GM23338 (cell line): ENCODE measurements around the gene OR2F1.

Experiments
- EZH2phosphoT487 ChIP-seq: fragments of 200-600 bp; sonication (generic); IDR thresholded peaks from one replicate; pipeline ENCODE4 v1.8.1; 2018; ENCODE audit warnings: antibody characterized with exemption; ENCODE audit not compliant: unreplicated experiment
- POLR2AphosphoS5 ChIP-seq: IDR thresholded peaks from 2 replicates; pipeline ENCODE4 v1.6.1; 2016; ENCODE audit warnings: antibody characterized with exemption, low read depth
- TF ChIP-seq, protein P1 (sequence below), 2 experiments: fragments of 200-600 bp in 1 of 2; sonication (generic) in 1 of 2; conservative IDR thresholded peaks; 2 replicates each; pipeline versions ENCODE4 v1.5.1 to v1.6.1; 2016 to 2017; ENCODE audit warnings: antibody characterized with exemption in 2 of 2, low read depth in 2 of 2, mild to moderate bottlenecking in 2 of 2, moderate library complexity in 1 of 2
- TF ChIP-seq, protein P2 (sequence below): IDR thresholded peaks from one replicate; pipeline ENCODE4 v1.6.1; 2018; ENCODE audit warnings: antibody characterized with exemption; ENCODE audit not compliant: unreplicated experiment

DNA sequence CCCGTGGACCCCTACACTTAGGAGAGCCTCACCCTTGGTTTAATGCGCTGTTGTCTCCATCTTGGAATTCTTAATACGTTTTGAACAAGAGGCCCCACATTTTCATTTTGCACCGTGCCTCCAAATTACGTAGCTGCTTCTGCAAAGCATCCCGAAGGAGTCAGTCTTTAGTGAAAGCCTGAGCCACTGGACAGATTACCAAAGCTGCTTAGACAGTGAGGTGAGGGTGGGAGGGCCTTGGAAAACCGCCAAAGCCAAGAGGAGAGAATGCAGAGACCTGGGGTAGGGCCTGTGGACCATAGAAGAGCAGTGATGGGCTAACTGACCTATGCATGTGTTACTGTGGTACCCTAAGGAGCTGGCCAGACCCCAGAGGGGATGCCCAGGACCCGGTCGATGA is 48.5 kb upstream of the OR2F1 start:
- TF ChIP-seq, protein P1, sequence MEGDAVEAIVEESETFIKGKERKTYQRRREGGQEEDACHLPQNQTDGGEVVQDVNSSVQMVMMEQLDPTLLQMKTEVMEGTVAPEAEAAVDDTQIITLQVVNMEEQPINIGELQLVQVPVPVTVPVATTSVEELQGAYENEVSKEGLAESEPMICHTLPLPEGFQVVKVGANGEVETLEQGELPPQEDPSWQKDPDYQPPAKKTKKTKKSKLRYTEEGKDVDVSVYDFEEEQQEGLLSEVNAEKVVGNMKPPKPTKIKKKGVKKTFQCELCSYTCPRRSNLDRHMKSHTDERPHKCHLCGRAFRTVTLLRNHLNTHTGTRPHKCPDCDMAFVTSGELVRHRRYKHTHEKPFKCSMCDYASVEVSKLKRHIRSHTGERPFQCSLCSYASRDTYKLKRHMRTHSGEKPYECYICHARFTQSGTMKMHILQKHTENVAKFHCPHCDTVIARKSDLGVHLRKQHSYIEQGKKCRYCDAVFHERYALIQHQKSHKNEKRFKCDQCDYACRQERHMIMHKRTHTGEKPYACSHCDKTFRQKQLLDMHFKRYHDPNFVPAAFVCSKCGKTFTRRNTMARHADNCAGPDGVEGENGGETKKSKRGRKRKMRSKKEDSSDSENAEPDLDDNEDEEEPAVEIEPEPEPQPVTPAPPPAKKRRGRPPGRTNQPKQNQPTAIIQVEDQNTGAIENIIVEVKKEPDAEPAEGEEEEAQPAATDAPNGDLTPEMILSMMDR (conservative IDR thresholded peaks at IDR 0.05; ENCODE audit: low read depth in 2 of 2) = no peak
- TF ChIP-seq, protein P2, sequence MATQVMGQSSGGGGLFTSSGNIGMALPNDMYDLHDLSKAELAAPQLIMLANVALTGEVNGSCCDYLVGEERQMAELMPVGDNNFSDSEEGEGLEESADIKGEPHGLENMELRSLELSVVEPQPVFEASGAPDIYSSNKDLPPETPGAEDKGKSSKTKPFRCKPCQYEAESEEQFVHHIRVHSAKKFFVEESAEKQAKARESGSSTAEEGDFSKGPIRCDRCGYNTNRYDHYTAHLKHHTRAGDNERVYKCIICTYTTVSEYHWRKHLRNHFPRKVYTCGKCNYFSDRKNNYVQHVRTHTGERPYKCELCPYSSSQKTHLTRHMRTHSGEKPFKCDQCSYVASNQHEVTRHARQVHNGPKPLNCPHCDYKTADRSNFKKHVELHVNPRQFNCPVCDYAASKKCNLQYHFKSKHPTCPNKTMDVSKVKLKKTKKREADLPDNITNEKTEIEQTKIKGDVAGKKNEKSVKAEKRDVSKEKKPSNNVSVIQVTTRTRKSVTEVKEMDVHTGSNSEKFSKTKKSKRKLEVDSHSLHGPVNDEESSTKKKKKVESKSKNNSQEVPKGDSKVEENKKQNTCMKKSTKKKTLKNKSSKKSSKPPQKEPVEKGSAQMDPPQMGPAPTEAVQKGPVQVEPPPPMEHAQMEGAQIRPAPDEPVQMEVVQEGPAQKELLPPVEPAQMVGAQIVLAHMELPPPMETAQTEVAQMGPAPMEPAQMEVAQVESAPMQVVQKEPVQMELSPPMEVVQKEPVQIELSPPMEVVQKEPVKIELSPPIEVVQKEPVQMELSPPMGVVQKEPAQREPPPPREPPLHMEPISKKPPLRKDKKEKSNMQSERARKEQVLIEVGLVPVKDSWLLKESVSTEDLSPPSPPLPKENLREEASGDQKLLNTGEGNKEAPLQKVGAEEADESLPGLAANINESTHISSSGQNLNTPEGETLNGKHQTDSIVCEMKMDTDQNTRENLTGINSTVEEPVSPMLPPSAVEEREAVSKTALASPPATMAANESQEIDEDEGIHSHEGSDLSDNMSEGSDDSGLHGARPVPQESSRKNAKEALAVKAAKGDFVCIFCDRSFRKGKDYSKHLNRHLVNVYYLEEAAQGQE = no peak
- TF ChIP-seq POLR2AphosphoS5 = no peak
- TF ChIP-seq EZH2phosphoT487 = no peak
